ENCODE measurements around the gene ASPN.

DNA sequence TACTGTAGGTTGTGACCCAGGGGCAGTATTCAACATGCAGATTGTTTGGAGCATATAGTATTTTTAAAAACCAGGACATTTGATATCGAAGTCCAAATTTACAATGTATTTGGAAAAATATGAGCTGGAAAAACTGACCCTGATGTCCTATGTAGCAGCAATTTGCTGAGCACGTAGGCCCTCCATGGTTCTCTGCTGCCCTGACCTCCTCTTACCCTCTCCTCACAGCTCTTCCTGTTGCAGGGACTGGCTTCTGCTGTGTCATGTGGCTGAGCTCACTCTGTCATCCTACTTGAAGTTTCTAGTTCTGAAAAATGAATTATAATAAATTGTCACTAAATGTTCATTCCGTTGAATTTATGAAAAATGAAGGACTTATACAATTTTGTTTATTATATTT is 4.1 kb upstream of the ASPN start:
- TF ChIP-seq CTCF (conservative IDR thresholded peaks at IDR 0.05; ENCODE audit: low read length) (no peak), EZH2phosphoT487 (IDR thresholded peaks at IDR 0.05; ENCODE audit: borderline replicate concordance, low read depth, low read length) (no peak)
